Fibroblast of skin of right quadriceps (primary cell): ENCODE results near the gene YTHDF1.

Experiments
- DNase-seq: peaks from one replicate; pipeline ENCODE4 v3.0.0-alpha.2; 2013

YTHDF1 gene

DNA sequence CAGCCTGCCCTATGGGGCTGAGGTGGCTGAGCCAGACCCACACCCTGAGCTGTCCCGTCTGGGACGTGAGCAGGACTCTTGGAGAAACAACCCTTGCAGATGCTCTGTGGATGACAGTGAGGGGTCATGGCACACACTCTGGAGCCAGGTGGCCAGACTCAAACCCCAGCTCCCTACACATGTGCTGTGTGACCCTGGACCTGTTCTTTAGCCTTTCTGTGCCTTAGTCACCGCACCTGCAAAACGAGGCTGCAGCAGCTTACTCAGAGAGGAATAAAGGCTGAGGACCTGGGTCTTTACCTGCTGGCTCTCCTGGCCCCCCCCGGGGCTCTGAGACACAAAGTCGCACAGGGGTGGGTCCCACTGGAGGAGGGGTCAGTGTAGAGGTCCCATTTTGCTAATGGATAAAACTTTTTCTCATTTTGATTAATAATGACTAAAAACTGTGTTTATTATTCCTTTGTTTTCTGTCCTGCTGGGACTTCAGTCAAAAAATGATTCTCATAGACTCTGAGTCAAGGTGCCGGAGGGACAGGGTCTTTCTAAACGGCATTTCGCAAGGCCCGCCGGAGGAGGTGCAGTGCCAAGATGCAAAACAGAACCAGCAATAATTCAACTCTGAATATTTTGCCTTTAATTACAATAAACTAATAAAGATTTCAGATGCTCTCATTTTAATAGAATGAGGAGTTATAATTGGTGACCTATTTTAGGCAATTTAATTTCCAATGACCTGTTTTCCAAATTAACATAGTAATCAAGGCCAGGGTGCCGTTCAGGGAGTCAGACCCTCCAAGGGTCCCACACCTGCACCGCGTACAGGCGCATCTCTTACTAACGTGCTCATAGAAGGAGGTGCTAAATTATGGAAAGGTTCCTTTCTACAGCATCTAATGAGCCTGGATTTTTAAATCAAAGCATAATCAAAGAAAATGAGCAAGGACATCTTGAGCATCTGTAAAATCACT lies 62.4 kb downstream of the YTHDF1 start:
- no peak for DNase-seq

DNA sequence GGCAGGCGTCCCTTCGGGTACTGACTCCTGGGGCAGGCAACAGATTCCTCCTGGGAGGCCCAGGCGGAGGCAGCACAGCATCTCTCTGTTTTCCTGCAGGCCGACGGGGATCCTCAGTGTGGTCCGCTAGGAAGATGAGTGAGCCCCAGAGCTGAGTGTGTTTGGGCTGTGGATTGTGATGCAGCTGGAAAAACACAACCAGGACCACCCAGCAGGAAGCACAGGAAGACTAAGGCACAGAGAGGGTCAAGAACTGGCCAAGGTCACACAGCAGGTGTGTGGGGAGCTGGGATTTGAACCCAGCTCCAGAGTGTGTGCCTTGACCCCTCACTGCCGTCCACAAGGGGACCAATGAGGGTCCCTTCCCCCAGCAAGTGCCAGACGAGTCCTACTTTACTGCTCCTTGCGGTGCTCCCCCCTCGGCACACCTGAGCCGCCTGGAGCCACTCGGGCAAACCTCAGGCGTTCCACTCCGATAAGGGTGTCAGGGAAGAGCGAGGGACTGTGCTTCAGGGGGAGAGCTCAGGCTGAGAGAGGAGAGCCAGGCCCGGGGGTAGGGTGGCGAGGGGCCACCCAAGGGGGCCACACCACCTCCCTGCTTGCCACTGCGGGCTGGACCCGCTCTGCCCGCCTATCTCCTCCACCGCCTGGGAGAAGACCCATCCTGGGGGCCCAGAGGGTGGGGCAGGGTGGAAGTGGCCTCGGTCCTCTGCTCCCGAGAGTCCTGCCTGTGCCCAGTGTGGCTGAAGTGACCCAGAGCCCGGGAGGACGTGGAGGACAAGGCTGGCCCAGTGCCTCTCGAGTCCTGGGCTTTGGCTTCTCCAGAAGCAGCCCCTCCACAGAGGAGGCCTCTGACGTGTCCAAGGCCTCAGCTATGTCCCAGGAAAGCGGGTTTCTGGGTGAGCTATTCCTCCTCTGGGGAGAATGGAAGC lies 63.3 kb downstream of the YTHDF1 start:
- DNase-seq, result no peak

DNA sequence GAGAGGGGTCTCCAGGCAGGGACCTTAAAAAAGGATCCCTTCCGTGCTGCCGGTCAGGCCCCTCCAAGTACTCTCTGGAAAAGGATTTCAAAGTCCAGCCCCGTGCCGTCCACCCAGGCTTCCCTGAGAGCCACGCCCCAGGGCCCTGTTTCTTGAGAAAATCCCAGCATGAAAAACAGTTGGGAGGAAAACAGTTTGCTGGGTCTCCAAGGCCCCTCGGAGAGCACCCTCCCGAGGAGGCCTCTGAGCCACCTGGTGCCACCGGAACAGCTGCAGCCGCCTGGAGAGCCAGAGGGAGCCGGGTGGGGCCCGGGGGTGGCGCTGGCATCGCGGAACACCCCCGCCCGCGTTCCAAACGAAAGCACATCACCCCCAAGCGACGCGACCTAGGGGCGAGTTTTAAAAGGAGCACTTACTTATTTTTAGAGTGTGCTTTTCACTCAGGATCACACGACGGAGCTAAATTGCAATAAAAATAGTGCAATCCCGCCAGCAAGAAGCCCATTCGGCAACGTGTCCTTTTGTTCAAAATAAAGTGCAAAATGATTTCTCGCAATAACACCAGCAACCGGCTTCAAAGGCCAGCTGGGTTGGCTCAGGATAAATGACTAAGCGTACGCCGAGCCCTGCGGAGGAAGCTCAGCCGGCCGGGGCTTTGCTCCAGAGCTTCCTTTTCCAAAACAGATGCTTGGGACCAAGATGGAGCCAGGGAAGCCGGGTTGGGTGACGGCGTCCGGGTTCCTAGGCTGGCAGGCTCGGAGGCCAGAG lies 64.2 kb downstream of the YTHDF1 start:
- no peak for DNase-seq

GRCh38 chr20:63150911-63151531 lies 64.9 kb downstream of the YTHDF1 start:
- DNase-seq, result no peak

DNA sequence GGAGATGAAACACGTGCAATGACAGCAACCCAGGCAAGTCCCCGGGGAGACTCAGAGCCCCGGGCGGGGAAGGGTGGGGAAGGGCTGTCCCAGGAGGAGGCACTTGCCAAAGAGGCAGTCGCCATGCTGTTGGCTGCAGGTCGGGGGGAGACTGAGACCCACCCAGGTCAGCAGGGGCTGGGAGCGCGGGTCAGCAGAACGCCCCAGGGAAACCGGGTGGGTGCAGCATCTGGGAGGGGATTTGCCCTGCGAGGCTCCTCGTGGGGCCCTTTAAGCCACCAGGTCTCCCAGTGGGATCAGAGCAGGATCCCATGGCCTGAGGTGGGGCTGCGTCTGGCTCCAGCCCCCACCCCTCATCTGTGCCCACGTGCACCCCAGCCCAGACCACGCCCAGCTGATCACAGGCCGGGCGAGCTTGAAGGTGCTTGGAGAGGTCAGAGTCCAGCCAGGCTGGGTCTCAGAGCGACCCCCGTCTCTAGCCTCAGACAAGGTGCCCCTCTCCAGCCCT lies 65.5 kb downstream of the YTHDF1 start:
- no peak for DNase-seq

DNA sequence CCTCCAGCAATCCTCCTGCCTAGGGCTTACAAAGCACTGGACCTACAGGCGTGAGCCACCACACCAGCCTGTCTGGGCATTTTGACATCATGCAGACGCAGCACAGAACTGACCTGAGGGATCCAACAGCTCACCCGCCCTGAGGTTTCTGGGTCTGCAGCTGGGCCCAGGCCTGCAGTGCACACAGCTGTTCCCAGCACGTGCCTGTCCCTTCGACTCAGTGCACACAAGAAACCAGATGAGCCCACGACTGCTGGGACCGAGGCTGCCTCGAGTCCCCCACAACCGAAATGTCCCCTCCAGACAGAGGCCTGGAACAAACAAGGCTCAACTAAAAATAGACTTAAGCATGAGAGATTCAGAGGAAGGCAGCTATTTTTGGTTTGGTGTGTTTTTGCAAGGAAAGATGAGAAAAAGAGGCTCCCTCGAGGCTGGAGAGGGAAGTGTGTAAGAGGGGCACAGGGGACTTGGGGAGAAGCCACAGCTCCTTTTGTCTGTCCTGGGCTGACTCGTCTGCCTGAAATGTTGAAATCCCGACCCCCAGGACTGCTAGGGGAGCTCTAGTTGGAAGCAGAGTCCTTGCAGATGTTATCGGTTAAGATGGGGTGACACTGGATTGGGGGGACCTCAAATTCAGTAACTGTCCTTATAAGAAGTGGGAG lies 66.3 kb downstream of the YTHDF1 start:
- no peak for DNase-seq

GRCh38 chr20:63148696-63149095 lies 67.2 kb downstream of the YTHDF1 start:
- DNase-seq, result no peak

- no peak for DNase-seq
Observed at GRCh38 chr20:63147532-63147931, 68.4 kb downstream of the YTHDF1 start.
